ENCODE results near the gene TRPV5.

Gene TRPV5

GRCh38 chr7:142908290-142908689, 25.3 kb downstream of the TRPV5 start:
- POLR2A ChIA-PET (ENCODE audit: low non-redundant PET) = no interaction called here
- H3K27ac ChIP-seq = no peak overlapping the region
- CTCF ChIA-PET = no interaction called here
- no peak for TF ChIP-seq CTCF (conservative IDR thresholded peaks at IDR 0.05; ENCODE audit: low read depth)
- DNase-seq (ENCODE audit: low spot score) = no peak

- H3K27ac ChIP-seq = no peak overlapping the region
- no peak for DNase-seq (ENCODE audit: low spot score)
- POLR2A ChIA-PET (ENCODE audit: low non-redundant PET) = no interaction called here
- no peak for TF ChIP-seq CTCF (conservative IDR thresholded peaks at IDR 0.05; ENCODE audit: low read depth)
- CTCF ChIA-PET = no interaction called here
These were observed 26.9 kb downstream of the TRPV5 start for GRCh38 chr7:142906643-142907042.

- ChIA-PET CTCF (no interaction called here), POLR2A (ENCODE audit: low non-redundant PET) (no interaction called here)
- no peak for TF ChIP-seq CTCF (conservative IDR thresholded peaks at IDR 0.05; ENCODE audit: low read depth)
- no peak for DNase-seq (ENCODE audit: low spot score)
- no peak overlapping the region for H3K27ac ChIP-seq
These were observed 27.8 kb downstream of the TRPV5 start for GRCh38 chr7:142905759-142906158.

GRCh38 chr7:142904128-142904527, 29.4 kb downstream of the TRPV5 start:
- DNase-seq (ENCODE audit: low spot score) = no peak
- POLR2A ChIA-PET (ENCODE audit: low non-redundant PET) = no interaction called here
- no peak for TF ChIP-seq CTCF (conservative IDR thresholded peaks at IDR 0.05; ENCODE audit: low read depth)
- H3K27ac ChIP-seq = no peak overlapping the region
- CTCF ChIA-PET = interaction anchor here (0.6 kb wide), 1 partner anchor 109 kb away, joined by 5 read pairs; no protein-coding TSS in a partner anchor

- POLR2A ChIA-PET (ENCODE audit: low non-redundant PET) = no interaction called here
- no peak overlapping the region for H3K27ac ChIP-seq
- CTCF ChIA-PET = no interaction called here
- TF ChIP-seq CTCF (conservative IDR thresholded peaks at IDR 0.05; ENCODE audit: low read depth) = no peak
- DNase-seq (ENCODE audit: low spot score) = no peak
These were observed 31.9 kb downstream of the TRPV5 start for GRCh38 chr7:142901426-142902259.

GRCh38 chr7:142899661-142900060, 33.9 kb downstream of the TRPV5 start:
- CTCF ChIA-PET = no interaction called here
- POLR2A ChIA-PET (ENCODE audit: low non-redundant PET) = no interaction called here
- TF ChIP-seq CTCF (conservative IDR thresholded peaks at IDR 0.05; ENCODE audit: low read depth) = no peak
- DNase-seq (ENCODE audit: low spot score) = no peak
- H3K27ac ChIP-seq = no peak overlapping the region
